Activated T-helper 17 cell treated with anti-CD3 and anti-CD28 coated beads, Interleukin-2, amount 50 U/mL, for 72 hours (primary cell): ENCODE measurements around the gene PPEF1. TPM values are rescaled to one million over a fixed set of nuclear protein-coding genes. Genes with fewer than 3 reads are reported as not detected.
"Not testable (repeated sequence)": the region's sequence is repeated elsewhere in the genome, so short reads cannot be mapped to it uniquely, and the experiment has no call there.

Experiments used
- ATAC-seq: fragments of 150-1000 bp; cut with Tn5 transposase; replicated peaks from 2 replicates; pipeline ENCODE4 v1.10.0; 2021; ENCODE audit warnings: mild to moderate bottlenecking, moderate library complexity
- H3K27ac Mint-ChIP-seq: one replicate; pipeline ENCODE4 v1.8.0; 2022; ENCODE audit warnings: mixed read lengths
- H3K27me3 Mint-ChIP-seq: one replicate; pipeline ENCODE4 v1.8.0; 2022; ENCODE audit warnings: mixed read lengths
- H3K36me3 Mint-ChIP-seq: one replicate; pipeline ENCODE4 v1.8.0; 2022; ENCODE audit warnings: low read depth, mild to moderate bottlenecking, mixed read lengths
- H3K4me1 Mint-ChIP-seq: one replicate; pipeline ENCODE4 v1.8.0; 2022; ENCODE audit warnings: mixed read lengths
- H3K4me3 Mint-ChIP-seq: one replicate; pipeline ENCODE4 v1.8.0; 2022; ENCODE audit warnings: mild to moderate bottlenecking, mixed read lengths
- H3K9me3 Mint-ChIP-seq: one replicate; pipeline ENCODE4 v1.8.0; 2022; ENCODE audit warnings: mixed read lengths
- total RNA-seq, 2 donors: library from RNA; stranded (reverse); gene quantifications; one replicate each; pipeline ENCODE4 v1.2.3, GENCODE V29; 2022

Gene PPEF1
- total RNA-seq, 2 donors from 2014 or later, result 0.13 TPM; not detected in 1

DNA sequence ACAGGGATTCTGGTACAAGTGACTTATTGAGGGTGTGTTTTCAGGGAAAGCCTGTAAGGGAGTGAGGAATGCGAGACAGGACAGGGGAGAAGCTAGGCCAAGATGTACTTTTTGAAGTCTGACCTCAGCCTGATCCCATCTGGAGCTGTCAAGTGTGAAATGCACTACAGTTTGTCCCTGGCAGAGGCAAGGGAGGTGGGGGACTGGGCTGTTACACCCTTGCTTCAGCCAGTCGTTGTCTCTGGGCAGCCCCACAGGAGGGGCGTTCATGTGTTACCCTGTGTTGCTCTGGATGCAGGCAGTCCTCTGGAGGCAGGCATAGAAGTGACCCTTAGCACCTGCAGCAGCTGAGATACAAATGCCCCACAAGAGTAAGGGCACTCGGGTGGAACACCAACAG, 25.8 kb downstream of the PPEF1 start:
- no peak overlapping the region for H3K27ac Mint-ChIP-seq
- no peaks in the 10 kb centered on the region for H3K9me3 Mint-ChIP-seq
- H3K27me3 Mint-ChIP-seq, result peaks cover 3% of the 10 kb centered on the region
- H3K36me3 Mint-ChIP-seq, result no peaks in the 10 kb centered on the region
- no peak for ATAC-seq
- H3K4me1 Mint-ChIP-seq, result no peaks in the 10 kb centered on the region
- H3K4me3 Mint-ChIP-seq, result no peak overlapping the region

DNA sequence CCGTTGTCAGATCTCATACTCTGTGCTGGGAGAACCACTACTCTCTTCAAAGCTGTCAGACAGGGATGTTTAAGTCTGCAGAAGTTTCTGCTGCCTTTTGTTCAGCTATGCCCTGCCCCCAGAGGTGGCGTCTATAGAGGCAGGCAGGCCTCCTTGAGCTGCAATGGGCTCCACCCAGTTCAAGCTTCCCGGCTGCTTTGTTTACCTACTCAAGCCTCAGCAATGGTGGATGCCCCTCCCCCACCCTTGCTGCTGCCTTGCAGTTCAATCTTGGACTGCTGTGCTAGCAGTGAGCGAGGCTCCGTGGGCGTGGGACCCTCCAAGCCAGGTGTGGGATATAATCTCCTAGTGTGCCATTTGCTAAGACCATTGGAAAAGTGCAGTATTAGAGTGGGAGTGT, 32.2 kb downstream of the PPEF1 start:
- not testable (repeated sequence) for H3K4me1 Mint-ChIP-seq, H3K27ac Mint-ChIP-seq, ATAC-seq, H3K36me3 Mint-ChIP-seq, H3K9me3 Mint-ChIP-seq, H3K27me3 Mint-ChIP-seq, H3K4me3 Mint-ChIP-seq

DNA sequence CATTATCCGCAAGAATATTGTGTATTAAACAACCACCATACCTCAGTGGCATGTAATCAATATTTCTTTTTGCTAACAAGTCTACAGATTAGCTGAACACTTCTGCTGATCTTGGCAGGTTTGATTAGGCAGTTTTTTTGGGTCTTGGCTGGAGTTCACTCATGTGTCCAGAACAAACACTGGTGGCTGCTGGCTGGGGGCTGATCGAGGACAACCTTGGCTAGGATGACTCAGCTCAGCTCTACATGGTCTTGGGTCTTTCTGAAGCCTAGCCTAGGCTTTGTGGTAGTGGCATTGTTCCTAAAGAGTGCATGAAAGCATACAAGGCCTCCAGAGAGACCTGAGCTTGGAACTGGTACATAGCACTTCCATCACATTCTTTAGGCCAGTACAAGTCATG, 41.1 kb downstream of the PPEF1 start:
- Mint-ChIP-seq H3K36me3 (no peaks in the 10 kb centered on the region), H3K27me3 (no peaks in the 10 kb centered on the region), H3K9me3 (no peaks in the 10 kb centered on the region), H3K4me3 (no peak overlapping the region), H3K4me1 (no peaks in the 10 kb centered on the region), H3K27ac (no peak overlapping the region)
- no peak for ATAC-seq

DNA sequence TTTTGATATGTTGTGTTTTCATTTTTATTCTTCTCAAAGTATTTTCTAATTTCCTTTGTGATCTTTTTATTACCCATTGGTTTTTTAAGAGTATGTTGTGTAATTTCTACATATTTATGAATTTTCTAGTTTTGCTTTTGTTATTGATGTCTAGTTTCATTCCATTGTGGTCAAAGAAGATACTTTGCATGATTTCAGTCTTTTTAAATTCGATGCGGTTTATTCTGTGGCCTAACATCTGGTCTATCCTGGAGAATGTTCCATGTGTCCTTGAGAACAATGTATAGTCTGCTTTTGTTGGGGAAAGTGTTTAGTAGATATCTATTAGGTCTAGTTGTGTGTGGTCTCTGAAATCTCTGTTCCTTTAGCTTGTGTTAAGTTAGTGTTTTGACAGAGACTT, 46.2 kb downstream of the PPEF1 start:
- Mint-ChIP-seq H3K9me3 (no peaks in the 10 kb centered on the region), H3K36me3 (no peaks in the 10 kb centered on the region), H3K27ac (no peak overlapping the region), H3K27me3 (no peaks in the 10 kb centered on the region), H3K4me3 (no peak overlapping the region), H3K4me1 (no peaks in the 10 kb centered on the region)
- ATAC-seq, result no peak

DNA sequence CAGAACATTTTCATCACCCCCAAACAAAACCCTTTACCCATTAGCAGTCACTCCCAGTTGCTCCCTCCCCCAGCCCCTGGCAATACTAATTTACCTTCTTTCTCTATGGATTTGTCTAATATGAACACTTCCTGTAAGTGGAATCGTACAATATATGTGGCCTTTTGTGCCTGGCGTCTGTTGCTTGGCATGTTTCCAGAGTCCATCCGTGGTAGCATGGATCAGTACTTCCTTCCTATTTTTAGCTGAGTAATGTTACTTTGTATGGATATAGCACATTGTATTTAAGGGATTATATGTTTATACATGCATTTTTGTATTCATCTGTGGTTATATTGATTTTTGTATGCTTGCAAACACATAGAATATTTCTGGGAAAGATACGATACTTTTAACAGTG, 48.2 kb downstream of the PPEF1 start:
- ATAC-seq, result no peak
- no peak overlapping the region for H3K27ac Mint-ChIP-seq
- H3K4me3 Mint-ChIP-seq, result no peak overlapping the region
- H3K27me3 Mint-ChIP-seq, result no peaks in the 10 kb centered on the region
- no peaks in the 10 kb centered on the region for H3K36me3 Mint-ChIP-seq
- H3K9me3 Mint-ChIP-seq, result no peaks in the 10 kb centered on the region
- H3K4me1 Mint-ChIP-seq, result no peaks in the 10 kb centered on the region

DNA sequence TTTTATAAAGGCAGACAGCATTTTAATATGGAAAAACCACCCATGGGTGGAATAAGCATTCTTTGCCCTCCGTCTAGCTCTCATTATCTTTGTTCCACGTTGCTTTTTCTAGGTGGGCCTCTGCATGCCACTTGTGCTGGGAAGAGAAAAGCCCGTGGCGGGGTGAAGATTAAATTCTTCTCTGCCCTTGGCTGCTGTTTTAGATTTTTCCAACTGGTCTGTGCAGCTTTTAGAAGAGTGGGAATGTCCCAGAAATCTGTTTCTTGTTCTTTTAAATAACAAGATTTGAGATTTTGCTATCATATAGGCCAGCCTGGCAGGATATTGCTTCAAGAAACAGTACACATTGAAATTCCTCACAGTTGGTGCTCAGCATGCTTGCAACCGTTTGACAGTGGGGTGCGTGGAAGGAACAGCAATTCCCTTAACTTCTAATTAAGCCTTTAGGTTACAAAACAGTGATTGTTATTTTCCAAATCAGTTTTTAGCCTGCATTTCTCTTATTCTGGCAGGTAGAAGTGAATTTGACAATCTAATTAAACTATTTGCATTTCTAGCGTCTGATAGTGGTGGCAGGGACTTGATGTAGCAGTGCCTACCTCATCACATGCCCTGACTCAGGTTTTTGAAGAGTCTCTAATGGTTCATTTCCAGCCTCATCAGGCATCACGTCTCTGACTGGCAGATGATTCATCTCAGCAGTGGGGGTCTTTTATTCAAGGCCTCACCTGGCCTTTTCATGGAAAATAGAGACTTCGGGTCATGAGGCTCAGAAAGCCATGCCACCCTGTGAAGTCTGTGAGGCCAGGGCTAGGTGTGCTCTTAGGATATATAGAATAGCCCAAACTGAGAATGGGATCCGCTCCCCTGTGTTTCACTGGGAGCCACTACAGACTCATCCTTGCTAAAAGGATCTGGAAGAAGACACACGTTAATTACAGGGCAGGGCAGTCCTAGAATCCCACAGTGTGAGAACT, 50.8 kb downstream of the PPEF1 start:
- ATAC-seq, result no peak
- no peaks in the 10 kb centered on the region for H3K9me3 Mint-ChIP-seq
- H3K36me3 Mint-ChIP-seq, result no peaks in the 10 kb centered on the region
- H3K4me1 Mint-ChIP-seq, result no peaks in the 10 kb centered on the region
- H3K27me3 Mint-ChIP-seq, result peaks cover 4% of the 10 kb centered on the region
- H3K27ac Mint-ChIP-seq, result no peak overlapping the region
- no peak overlapping the region for H3K4me3 Mint-ChIP-seq

DNA sequence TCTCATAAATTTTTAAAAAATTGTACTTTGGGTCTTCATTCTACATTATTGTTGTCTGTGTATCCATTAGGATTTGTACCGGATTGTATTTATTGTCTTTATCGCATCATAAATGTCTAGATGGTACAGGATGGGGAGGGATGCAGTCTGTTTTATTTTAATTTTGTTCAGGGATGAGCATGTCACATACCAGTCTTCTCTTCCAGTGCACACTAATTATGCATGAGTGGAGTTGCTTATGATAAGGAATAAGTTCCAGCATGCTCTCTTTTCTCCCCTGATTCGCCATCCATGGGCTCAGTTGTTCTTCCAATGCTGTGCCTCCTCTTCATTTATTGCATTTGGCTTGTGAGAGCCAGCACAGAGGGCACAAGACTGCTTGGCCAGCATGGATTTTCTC, 54.3 kb downstream of the PPEF1 start:
- no peak for ATAC-seq
- H3K4me3 Mint-ChIP-seq, result no peak overlapping the region
- no peaks in the 10 kb centered on the region for H3K36me3 Mint-ChIP-seq
- H3K27ac Mint-ChIP-seq, result no peak overlapping the region
- peaks cover 6% of the 10 kb centered on the region for H3K27me3 Mint-ChIP-seq
- no peaks in the 10 kb centered on the region for H3K4me1 Mint-ChIP-seq
- no peaks in the 10 kb centered on the region for H3K9me3 Mint-ChIP-seq

DNA sequence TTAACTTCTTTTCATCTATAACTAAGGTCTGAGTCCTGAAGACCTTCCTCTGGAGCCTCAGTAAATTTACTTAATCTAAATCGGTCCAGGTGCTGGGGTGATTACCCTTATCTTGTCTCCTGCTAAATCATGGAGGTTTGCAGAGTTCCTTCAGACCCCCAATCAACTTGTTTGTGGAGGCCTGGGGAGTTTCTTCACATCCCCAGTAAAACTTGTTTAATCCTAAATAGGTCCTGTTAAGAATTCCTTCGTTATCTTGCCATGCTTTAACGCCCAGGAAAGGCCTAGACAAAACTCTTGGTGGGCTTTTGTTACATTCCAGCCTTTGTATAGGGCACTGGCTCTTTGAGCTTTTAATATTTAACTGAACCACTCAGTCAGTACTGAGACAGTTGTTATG, 55.7 kb downstream of the PPEF1 start:
- not testable (repeated sequence) for H3K9me3 Mint-ChIP-seq, H3K4me3 Mint-ChIP-seq, ATAC-seq, H3K27me3 Mint-ChIP-seq, H3K4me1 Mint-ChIP-seq, H3K36me3 Mint-ChIP-seq, H3K27ac Mint-ChIP-seq

DNA sequence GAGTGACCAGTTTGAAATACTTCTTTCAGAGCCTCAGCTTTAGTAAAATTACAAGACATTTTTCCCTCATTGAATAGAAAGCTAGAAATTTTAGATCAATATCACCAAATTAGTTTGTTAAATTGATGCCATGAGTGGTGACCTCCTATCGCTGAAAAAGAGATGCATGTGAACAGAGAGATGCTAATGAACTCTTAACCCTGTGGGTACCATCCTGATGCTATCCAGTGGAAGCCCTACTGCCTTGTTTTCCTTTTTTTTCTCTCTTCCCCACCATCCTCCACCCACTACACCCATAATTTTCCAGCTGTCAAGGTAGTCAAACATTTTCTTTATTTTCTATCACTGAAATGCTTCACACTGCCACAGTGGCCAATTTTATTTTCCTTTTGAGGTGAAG, 61.9 kb downstream of the PPEF1 start:
- Mint-ChIP-seq H3K27ac (no peak overlapping the region), H3K27me3 (no peaks in the 10 kb centered on the region), H3K9me3 (no peaks in the 10 kb centered on the region), H3K36me3 (no peaks in the 10 kb centered on the region), H3K4me1 (no peaks in the 10 kb centered on the region), H3K4me3 (no peak overlapping the region)
- no peak for ATAC-seq

DNA sequence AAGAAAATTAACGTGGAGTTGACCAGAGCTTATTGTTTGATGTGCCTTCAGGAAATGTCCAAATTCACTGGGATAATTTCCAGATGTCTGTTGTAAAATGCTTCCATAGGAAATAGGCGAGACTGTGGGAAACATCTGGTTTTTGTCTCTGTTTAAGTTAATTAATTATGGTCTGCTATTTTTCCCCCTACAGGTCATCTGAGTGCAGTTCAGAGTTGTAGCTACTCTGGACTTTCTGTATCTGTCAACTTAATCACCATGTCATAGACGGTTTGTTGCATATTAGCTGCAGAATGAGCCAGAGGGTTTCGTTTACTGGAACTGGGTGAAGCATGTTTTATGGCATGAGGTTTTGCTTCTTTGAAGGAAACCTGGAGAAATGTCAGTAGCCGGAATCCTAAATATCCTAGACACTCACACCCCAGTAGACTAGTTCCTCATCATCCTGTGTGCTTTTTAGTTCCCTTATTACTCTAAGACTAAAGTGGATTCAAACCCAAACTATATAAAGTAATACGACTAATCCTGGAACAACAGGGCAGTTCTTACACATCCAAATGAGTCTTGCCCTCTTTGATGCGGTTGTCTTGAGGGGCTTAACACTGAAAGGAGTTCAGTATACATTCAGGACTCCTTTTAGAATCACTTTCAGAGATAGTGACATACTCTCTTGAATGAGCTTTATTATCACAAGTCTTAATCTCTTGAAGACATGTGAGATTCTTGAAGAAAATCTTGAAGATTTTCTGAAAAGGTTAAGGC, 62.5 kb downstream of the PPEF1 start:
- no peak for ATAC-seq
- Mint-ChIP-seq H3K36me3 (no peaks in the 10 kb centered on the region), H3K4me1 (no peaks in the 10 kb centered on the region), H3K27ac (no peak overlapping the region), H3K9me3 (no peaks in the 10 kb centered on the region), H3K27me3 (no peaks in the 10 kb centered on the region), H3K4me3 (no peak overlapping the region)

DNA sequence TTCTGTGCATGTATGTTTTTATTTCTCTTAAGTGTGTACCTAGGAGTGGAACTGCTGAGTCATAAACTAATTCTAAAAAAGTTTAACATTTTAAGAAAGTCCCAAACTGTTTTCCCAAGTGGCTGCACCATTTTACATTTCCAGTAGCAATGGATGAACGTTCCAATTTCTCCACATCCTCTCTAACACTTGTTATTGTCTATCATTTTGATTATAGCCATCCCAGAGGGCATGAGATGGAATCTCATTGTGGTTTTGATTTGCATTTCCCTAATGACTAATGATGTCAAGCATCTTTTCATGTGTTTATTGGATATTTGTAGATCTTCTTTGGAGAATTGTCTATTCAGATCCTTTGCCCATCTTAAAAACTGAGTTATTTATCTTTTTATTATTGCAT, 82.5 kb downstream of the PPEF1 start:
- no peaks in the 10 kb centered on the region for H3K36me3 Mint-ChIP-seq
- no peaks in the 10 kb centered on the region for H3K4me1 Mint-ChIP-seq
- no peak for ATAC-seq
- no peaks in the 10 kb centered on the region for H3K27me3 Mint-ChIP-seq
- H3K4me3 Mint-ChIP-seq, result no peak overlapping the region
- H3K9me3 Mint-ChIP-seq, result no peaks in the 10 kb centered on the region
- H3K27ac Mint-ChIP-seq, result no peak overlapping the region

DNA sequence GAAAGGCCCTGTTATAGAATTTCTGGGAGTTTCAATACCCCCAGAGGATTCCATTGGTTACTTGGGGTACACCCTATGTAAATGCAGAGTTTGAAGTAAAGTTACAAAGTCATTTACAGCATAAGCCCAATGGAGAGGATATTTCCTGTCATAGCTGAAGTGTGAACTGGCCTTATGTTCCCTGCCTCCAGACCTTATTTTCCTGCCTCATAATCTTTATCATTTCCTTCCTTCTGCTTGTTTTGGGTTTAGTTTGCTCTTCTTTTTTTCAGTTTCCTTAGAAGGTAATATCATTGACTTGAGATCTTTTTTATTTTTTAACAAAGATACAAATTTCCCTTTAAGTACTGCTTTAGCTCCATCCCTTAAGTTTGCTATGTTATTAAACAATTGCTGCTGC, 85.4 kb downstream of the PPEF1 start:
- H3K36me3 Mint-ChIP-seq, result no peaks in the 10 kb centered on the region
- ATAC-seq, result no peak
- H3K4me3 Mint-ChIP-seq, result no peak overlapping the region
- peaks cover 4% of the 10 kb centered on the region for H3K27me3 Mint-ChIP-seq
- H3K4me1 Mint-ChIP-seq, result no peaks in the 10 kb centered on the region
- H3K9me3 Mint-ChIP-seq, result no peaks in the 10 kb centered on the region
- no peak overlapping the region for H3K27ac Mint-ChIP-seq

DNA sequence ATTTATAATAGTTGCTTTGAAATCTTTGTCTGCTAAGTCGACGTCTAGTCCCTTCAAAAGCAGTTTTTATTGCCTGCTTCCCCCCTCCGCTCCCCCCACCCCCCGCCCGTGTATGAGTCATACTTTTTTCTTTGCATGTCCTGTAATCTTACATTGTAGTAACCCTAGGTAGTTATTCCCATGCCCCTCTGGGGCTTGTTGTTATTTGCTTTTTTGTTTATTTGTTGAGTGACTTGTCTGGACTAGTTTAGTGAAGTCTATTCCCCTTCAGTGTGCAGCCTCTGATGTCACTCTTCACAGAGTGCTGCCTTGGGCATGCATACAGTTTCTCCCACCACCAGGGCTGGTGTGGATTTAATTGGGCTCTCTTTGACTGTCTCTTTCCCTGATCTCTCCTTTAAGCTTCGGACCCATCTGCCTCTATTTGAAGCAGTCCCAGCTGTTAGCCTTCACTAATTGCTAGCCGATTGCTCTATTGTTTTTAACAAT, 86.2 kb downstream of the PPEF1 start:
- Mint-ChIP-seq H3K4me3 (no peak overlapping the region), H3K9me3 (no peaks in the 10 kb centered on the region), H3K27ac (no peak overlapping the region), H3K4me1 (no peaks in the 10 kb centered on the region), H3K27me3 (peaks cover 4% of the 10 kb centered on the region), H3K36me3 (no peaks in the 10 kb centered on the region)
- no peak for ATAC-seq

DNA sequence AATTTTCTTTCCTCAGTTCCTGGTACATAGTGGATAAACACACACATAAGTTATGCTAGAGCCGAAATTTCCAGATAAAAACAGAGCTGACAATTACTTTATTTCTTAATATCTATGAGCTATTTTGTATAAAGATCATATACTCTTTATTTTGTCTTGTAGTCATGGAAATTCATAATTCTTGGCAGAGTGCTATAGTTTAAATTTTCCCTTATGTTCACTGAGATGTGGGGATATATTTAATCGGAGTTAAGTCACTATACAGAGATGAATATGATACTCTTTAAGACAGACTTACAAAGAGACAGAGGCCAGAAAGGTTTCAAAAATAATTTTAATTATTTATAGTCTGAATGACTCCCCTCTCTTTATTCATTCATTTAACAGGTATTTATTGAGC, 89.7 kb downstream of the PPEF1 start:
- no peaks in the 10 kb centered on the region for H3K36me3 Mint-ChIP-seq
- H3K4me3 Mint-ChIP-seq, result no peak overlapping the region
- H3K27me3 Mint-ChIP-seq, result peaks cover 4% of the 10 kb centered on the region
- H3K4me1 Mint-ChIP-seq, result no peaks in the 10 kb centered on the region
- no peak for ATAC-seq
- no peak overlapping the region for H3K27ac Mint-ChIP-seq
- no peaks in the 10 kb centered on the region for H3K9me3 Mint-ChIP-seq

DNA sequence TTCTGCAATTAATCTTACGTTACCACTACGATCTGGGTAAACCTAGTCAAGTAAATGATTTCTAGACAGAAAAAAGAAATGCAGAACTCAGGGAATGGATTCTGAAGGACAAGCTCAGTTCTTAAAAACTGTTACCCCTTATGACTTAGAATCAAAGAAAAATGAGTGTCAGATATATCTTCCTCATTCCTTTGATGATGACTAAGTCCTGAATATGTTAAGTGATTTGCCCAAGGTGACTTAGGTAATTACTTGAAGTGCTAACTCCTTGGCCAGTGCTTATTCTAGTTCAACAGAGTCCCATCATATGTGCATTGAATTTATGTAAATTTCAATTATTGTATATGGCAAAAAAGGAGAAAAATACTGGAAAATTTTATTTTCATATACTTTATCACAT, 92.5 kb downstream of the PPEF1 start:
- Mint-ChIP-seq H3K4me1 (no peaks in the 10 kb centered on the region), H3K36me3 (no peaks in the 10 kb centered on the region), H3K4me3 (no peak overlapping the region), H3K27me3 (peaks cover 4% of the 10 kb centered on the region), H3K9me3 (no peaks in the 10 kb centered on the region), H3K27ac (no peak overlapping the region)
- no peak for ATAC-seq
